Measurements from ENCODE around the gene ACIN1. TPM values are rescaled to one million over a fixed set of nuclear protein-coding genes. Genes with fewer than 3 reads are reported as not detected.

Gene ACIN1
- total and polyA plus RNA-seq, 9 of the 15 experiments (the other 6 are each of a cell fraction or from before 2014, with no cell fraction given), result 5.0 to 196 (median 129) TPM

DNA sequence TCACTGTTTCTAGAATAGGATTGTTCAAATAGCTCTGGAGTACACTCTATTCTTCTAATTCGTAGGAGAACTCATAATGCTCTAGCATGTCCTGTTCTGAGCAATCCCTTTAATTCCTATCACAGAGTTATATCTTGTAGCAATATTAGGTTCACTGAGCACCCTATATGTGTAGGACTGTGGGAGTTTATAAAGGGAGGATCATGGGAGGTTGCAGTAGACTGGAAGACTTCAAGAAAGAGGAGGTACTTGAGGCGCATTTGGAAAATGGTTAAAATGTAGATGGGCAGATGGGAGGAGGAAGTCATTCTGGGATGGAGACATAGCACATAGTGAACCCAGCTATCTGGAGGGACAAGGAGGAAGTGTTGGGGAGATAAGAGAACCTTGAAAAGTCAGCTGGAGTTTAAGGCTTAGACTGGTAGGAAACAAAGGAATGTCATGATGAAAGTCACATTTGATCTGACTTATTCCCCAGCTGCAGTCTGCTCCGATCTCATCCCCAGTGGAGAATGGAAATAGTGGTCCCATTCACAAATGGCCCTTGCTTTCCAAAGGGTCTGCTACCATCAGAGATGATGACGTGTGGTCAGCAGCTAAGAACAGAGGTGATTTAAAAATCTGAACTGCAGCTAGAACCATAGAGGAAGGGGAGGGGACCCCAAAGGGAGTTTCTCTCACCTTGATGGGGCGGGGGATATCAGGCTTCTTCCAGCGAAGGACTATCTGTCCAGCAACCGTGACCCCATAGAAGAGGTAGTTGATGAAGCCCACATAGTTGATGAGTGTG, 34.2 kb upstream of the ACIN1 start (continued):
- TF ChIP-seq ZBTB11 (CRISPR knock-in tag; IDR thresholded peaks at IDR 0.05) (0 out of 6 replicates have a peak, but pooled peaks of 1 of the 3 experiments have one; percentile 37), MEIS2 (IDR thresholded peaks at IDR 0.05; ENCODE audit: partially characterized antibody) (no peak), ERF (CRISPR knock-in tag; IDR thresholded peaks at IDR 0.05) (no peak), ZSCAN29 (IDR thresholded peaks at IDR 0.05) (no peak), CTCFL (IDR thresholded peaks at IDR 0.05; ENCODE audit: borderline replicate concordance, insufficient read depth, low read depth, low read length, poor library complexity, severe bottlenecking) (no peak), ZBTB26 (CRISPR knock-in tag; IDR thresholded peaks at IDR 0.05) (no peak), FOXM1 (IDR thresholded peaks at IDR 0.05; ENCODE audit: low read depth) (no peak), FOXM1 (CRISPR knock-in tag; IDR thresholded peaks at IDR 0.05; ENCODE audit: low read depth) (no peak), THAP12 (CRISPR knock-in tag; IDR thresholded peaks at IDR 0.05) (no peak), ID3 (CRISPR knock-in tag; IDR thresholded peaks at IDR 0.05) (no peak), ID3 (tag; IDR thresholded peaks at IDR 0.05) (no peak; the same call in 1 of the 2 replicates)
- TF ChIP-seq, protein P1, sequence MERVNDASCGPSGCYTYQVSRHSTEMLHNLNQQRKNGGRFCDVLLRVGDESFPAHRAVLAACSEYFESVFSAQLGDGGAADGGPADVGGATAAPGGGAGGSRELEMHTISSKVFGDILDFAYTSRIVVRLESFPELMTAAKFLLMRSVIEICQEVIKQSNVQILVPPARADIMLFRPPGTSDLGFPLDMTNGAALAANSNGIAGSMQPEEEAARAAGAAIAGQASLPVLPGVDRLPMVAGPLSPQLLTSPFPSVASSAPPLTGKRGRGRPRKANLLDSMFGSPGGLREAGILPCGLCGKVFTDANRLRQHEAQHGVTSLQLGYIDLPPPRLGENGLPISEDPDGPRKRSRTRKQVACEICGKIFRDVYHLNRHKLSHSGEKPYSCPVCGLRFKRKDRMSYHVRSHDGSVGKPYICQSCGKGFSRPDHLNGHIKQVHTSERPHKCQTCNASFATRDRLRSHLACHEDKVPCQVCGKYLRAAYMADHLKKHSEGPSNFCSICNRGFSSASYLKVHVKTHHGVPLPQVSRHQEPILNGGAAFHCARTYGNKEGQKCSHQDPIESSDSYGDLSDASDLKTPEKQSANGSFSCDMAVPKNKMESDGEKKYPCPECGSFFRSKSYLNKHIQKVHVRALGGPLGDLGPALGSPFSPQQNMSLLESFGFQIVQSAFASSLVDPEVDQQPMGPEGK (CRISPR knock-in tag; IDR thresholded peaks at IDR 0.05; ENCODE audit: borderline replicate concordance), result no peak

Data from K562 (cell line).